Progenitor cell of endocrine pancreas (in vitro differentiated cells): ENCODE data around the gene RPS24. TPM values are rescaled to one million over a fixed set of nuclear protein-coding genes. Genes with fewer than 3 reads are reported as not detected.
"Not testable (repeated sequence)": the region's sequence is repeated elsewhere in the genome, so short reads cannot be mapped to it uniquely, and the experiment has no call there.

Source experiments
- DNase-seq: peaks from one replicate; pipeline ENCODE4 v3.0.0; 2021; ENCODE audit warnings: low spot score; ENCODE audit not compliant: unreplicated experiment
- H3K27ac Mint-ChIP-seq: 2 replicates; pipeline ENCODE4 v1.8.0; 2021; ENCODE audit warnings: mild to moderate bottlenecking, moderate library complexity, mixed read lengths
- H3K27me3 Mint-ChIP-seq: 2 replicates; pipeline ENCODE4 v1.8.0; 2021; ENCODE audit warnings: mixed read lengths
- H3K36me3 Mint-ChIP-seq: 2 replicates; pipeline ENCODE4 v1.8.0; 2022; ENCODE audit warnings: mixed read lengths; ENCODE audit not compliant: insufficient read depth
- H3K4me1 Mint-ChIP-seq: 2 replicates; pipeline ENCODE4 v1.8.0; 2021; ENCODE audit warnings: low read depth, mixed read lengths
- H3K4me3 Mint-ChIP-seq: 2 replicates; pipeline ENCODE4 v1.8.0; 2021; ENCODE audit warnings: low read depth, mild to moderate bottlenecking, moderate library complexity, mixed read lengths
- H3K9me3 Mint-ChIP-seq: 2 replicates; pipeline ENCODE4 v1.8.0; 2021; ENCODE audit warnings: low read depth, mixed read lengths
- CTCF ChIP-seq: fragments of 200-600 bp; sonication (generic); IDR thresholded peaks from one replicate; pipeline ENCODE4 v1.5.0; 2021; ENCODE audit warnings: antibody characterized with exemption, mild to moderate bottlenecking; ENCODE audit not compliant: unreplicated experiment
- total RNA-seq: library from RNA; stranded (reverse); gene quantifications from 2 replicates; pipeline ENCODE4 v1.2.1, GENCODE V29; 2021

RPS24 gene
- total RNA-seq, 1 donor from 2014 or later: 1,431 TPM

- Mint-ChIP-seq H3K36me3 (peaks cover 2% of the 10 kb centered on the region), H3K4me1 (no peaks in the 10 kb centered on the region), H3K4me3 (no peak overlapping the region), H3K27ac (no peak overlapping the region), H3K9me3 (peaks cover 5% of the 10 kb centered on the region), H3K27me3 (no peaks in the 10 kb centered on the region)
- TF ChIP-seq CTCF: no peak
- DNase-seq: no peak
These were observed 38.2 kb downstream of the RPS24 start for GRCh38 chr10:78071857-78072179.

GRCh38 chr10:78072504-78072903, 38.8 kb downstream of the RPS24 start:
- Mint-ChIP-seq H3K4me3 (no peak overlapping the region), H3K9me3 (peaks cover 5% of the 10 kb centered on the region), H3K4me1 (no peaks in the 10 kb centered on the region), H3K27ac (no peak overlapping the region), H3K36me3 (peaks cover 2% of the 10 kb centered on the region), H3K27me3 (no peaks in the 10 kb centered on the region)
- no peak for TF ChIP-seq CTCF
- no peak for DNase-seq

- not testable (repeated sequence) for DNase-seq, H3K27me3 Mint-ChIP-seq, H3K4me3 Mint-ChIP-seq, H3K9me3 Mint-ChIP-seq, H3K36me3 Mint-ChIP-seq, H3K4me1 Mint-ChIP-seq, H3K27ac Mint-ChIP-seq
These were observed 42.1 kb downstream of the RPS24 start for GRCh38 chr10:78075806-78076205.

GRCh38 chr10:78078539-78079330, 45.1 kb downstream of the RPS24 start:
- H3K4me3 Mint-ChIP-seq: no peak overlapping the region
- no peak overlapping the region for H3K27ac Mint-ChIP-seq
- H3K27me3 Mint-ChIP-seq: peaks cover 4% of the 10 kb centered on the region
- H3K9me3 Mint-ChIP-seq: peaks cover 5% of the 10 kb centered on the region
- TF ChIP-seq CTCF: no peak
- H3K36me3 Mint-ChIP-seq: peaks cover 2% of the 10 kb centered on the region
- DNase-seq: no peak
- H3K4me1 Mint-ChIP-seq: no peaks in the 10 kb centered on the region

- no peaks in the 10 kb centered on the region for H3K4me1 Mint-ChIP-seq
- no peaks in the 10 kb centered on the region for H3K36me3 Mint-ChIP-seq
- no peak overlapping the region for H3K27ac Mint-ChIP-seq
- DNase-seq: no peak
- H3K9me3 Mint-ChIP-seq: peaks cover under 1% of the 10 kb centered on the region
- H3K27me3 Mint-ChIP-seq: peaks cover 4% of the 10 kb centered on the region
- H3K4me3 Mint-ChIP-seq: no peak overlapping the region
- no peak for TF ChIP-seq CTCF
These were observed 45.7 kb downstream of the RPS24 start for GRCh38 chr10:78079411-78079810.

- H3K9me3 Mint-ChIP-seq: no peaks in the 10 kb centered on the region
- no peak overlapping the region for H3K4me3 Mint-ChIP-seq
- H3K4me1 Mint-ChIP-seq: no peaks in the 10 kb centered on the region
- H3K27ac Mint-ChIP-seq: no peak overlapping the region
- DNase-seq: no peak
- TF ChIP-seq CTCF: no peak
- H3K27me3 Mint-ChIP-seq: peaks cover 4% of the 10 kb centered on the region
- no peaks in the 10 kb centered on the region for H3K36me3 Mint-ChIP-seq
These were observed 47.6 kb downstream of the RPS24 start for GRCh38 chr10:78081292-78081691.
